ENCODE data around the gene HCRTR1. TPM values are rescaled to one million over a fixed set of nuclear protein-coding genes. Genes with fewer than 3 reads are reported as not detected.

Gene HCRTR1
- total RNA-seq, 1 experiment from 2014 or later = not detected

DNA sequence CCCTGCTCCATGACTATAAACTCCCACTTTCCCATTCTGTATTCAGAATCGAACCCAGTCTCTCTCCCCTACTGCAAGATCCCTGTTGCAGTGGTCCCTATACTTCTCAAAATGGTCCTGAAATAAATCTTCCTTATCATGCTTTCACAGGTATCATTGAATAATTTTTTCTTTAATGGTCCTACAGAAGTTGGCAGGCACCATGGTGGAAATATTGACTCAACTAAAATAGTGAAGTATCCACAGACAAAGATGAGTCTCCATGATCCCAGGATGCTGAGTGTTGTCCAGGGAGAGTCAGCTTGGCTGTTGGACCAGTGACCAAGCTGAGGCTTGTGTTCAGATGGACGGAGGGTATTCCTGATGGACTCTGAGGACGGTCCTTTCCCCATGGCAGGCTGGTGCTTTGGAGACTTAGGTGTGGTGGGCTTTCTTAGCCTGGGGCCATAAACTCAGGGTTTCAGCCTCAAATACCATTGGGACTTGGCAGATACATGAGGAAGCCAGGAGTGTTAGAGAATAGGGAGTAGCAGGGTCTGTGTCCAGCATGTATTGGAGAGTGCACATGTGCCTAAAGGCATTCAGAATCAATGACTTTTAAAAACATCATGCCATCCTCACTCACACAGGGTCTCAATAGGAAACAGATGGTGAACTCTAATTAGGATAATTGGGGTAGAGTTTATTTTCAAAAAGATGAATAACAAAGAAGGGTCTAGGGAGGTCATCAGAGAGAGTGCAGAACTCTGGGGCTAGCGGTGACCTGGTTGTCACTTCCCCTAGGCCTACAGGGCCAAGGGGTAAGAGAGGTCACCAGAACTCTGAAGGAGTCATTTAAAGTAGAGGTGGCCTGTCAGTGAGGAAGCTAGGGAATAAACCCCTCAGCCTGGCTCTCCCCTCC lies 21.4 kb upstream of the HCRTR1 start:
- no peak for DNase-seq (ENCODE audit: extremely low read depth, low read depth)

DNA sequence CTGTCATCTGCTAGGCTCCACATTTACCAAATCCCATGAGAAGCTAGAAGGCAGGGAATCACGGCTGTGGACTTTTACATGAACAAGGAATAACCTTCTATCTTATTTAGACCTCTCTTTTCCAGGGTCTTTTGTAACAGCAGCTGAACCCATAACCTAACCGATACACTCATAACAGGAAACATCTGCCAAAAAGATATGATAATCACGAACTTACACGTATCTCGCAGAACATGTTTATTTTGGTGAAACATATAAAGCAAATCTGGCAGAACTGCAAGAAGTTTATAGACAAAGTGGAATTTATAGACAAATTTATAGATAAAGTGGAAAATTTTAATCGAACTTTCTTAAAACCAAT lies 20.8 kb upstream of the HCRTR1 start:
- no peak for DNase-seq (ENCODE audit: extremely low read depth, low read depth)

DNA sequence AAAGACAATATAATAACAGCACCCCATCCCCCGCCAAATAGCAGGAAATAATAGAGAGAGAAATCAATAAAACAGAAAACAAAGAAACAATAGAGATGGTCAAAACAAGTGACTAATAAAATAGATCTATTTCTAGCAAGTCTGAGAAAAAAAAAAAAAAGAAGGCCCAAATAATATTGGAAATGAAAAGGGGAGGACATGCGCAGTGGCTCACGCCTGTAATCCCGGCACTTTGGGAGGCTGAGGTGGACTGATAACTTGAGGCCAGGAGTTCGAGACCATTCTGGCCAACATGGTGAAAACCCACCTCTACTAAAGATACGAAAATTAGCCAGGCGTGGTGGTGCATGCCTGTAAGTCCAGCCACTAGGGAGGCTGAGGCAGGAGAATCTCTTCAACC lies 18.5 kb upstream of the HCRTR1 start:
- no peak for DNase-seq (ENCODE audit: extremely low read depth, low read depth)

DNA sequence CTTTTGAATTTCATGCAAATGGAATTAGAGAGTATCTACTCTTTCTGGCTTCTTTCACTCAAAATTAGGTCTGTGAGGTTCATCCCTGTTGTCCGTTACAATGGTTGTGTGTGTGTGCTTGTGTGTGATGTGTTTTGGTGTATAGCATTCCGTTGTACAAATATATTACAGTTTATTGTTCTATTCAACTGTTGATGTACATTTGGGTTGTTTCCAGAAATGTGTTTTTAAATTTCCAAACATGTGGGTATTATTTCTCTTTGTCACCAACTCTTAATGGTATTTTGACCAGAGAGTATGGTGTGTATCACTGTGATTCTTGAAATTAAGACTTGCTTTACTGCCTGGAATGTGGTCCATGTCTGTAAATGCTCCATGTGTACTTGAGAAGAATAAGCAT lies 16.8 kb upstream of the HCRTR1 start:
- no peak for DNase-seq (ENCODE audit: extremely low read depth, low read depth)

DNA sequence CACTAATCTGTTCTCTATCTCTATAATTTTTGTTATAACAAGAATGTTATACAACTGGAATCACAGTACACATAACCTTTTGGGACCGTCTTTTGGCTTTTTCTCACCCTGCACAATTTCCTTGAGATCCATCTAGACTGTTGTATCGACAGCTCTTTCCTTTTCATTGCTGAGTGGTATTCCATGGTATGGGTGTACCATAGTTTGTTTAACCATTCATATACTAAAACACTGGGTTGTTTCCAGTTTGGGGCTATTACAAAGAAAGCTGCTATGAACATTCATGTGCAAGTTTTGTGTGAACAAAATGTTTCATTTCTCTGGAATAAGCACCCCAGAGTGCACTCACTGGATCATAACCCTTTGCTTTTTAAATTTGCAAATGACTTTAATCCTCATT lies 15.4 kb upstream of the HCRTR1 start:
- no peak for DNase-seq (ENCODE audit: extremely low read depth, low read depth)

DNA sequence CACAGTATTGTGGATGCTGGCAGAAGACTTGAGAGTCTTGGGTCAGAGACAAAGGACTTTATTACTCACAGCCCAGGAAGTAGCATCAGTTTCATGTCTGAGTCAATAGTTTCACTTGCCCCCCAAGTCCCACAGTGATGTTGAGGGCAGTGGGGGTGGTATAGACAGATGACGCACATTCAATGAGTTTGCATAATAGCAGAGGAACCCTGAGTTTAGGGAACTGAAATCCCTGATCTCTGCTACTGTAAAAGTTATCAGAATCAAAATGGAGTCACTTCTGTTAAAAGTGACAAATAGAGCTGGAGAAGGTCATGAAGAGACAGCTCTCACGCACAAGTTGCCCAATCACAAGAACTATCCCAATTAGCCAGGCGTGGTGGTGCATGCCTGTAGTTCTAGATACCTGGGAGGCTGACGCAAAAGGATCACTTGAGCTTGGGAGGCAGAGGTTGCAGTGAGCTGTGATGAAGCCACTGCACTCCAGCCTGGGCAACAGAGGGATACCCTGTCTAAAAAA lies 11.5 kb upstream of the HCRTR1 start:
- no peak for DNase-seq (ENCODE audit: extremely low read depth, low read depth)

DNA sequence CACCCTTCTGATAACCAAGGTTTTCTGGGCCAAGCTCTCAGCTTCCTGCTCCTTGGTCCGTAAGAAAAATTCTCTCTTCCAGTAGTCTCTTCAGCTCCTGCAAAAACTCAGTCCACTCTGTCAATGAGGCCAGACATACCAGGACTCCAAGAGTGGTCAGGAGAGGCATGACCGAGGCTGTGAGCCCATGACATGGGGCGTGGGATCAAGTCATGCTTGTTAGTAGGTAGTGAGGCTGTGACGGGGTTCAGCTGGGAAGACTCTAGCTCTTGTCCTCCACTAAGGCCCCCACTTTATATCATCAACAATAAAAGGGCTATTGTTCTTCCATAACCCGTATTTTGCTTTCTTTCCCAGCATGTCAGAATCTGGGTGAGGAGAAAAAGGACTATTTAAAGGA lies 10.1 kb upstream of the HCRTR1 start:
- DNase-seq (ENCODE audit: extremely low read depth, low read depth) = no peak

DNA sequence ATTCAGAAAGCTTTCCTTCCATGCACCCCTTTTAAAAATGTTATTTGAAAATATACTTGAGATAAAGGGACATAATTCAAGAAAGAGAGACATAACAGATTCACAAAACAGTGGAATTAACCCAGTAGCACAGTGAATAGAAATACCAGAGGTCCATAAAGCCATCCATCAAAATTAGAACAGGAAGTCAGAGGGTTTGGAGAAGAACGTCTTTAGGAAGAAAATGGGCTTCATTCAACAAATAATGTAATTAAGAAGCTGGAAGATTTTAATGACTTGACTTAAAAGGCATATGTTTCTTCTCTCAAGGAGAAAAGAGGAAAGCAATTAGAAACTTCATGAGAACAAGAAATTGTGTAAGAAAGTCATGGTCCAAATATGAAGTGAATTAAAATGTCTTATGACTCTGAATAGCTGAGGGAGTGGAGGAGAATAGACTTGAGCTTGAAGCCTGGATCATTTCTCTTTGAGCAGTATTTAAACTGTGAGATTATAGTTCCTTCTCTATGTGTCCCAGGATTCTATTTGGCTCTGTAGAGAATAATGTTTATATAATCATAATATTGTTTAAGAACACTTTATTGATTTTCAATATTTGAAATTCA lies 7.9 kb upstream of the HCRTR1 start:
- no peak for DNase-seq (ENCODE audit: extremely low read depth, low read depth)

DNA sequence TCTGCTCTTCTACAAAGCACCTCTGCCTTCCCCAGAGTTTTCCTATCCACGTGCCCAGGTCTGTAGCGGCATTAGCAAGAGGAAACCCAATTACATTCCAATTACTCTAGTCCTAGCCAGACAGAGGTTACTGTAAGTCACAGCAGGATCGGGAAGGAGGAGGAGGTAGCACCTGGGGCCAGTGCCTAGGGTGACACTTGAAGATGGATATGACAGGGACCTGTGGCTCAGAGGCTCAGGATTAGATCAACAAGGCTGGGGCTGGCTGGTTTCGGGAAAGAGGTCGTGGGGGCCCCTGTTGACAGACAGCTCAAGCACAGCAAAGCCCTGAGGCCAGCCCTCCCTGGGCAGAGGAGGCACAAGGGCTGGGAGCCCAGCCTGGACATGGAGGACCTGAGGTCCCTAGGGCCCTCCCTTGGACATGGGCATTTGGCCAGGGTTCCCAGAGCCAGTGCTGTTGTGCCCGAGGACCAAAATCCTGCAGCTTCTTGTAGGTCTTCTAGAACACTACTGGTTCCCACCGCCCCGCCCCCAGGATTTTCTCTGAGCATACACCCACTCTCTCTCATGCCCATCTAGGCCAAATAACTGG lies 3.0 kb upstream of the HCRTR1 start:
- DNase-seq (ENCODE audit: extremely low read depth, low read depth) = no peak

DNA sequence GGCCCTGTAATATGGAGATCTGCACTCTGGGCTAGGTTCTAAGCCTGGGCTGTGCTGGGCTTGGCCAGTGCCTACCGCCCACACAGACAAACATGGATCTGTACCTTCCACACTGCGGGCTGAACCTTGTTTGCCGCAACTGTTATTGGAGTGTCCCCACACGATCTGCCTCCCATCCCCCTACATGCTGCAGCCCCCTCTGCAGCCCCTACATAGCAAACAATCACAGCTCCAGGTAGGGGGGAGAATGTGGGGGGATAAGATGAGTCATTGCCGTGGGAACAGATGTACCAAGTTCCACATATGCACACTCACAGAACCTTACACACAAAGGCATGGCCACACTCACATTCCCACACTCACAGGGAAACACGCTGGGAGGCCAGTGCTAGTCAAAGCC lies 2.1 kb upstream of the HCRTR1 start:
- no peak for DNase-seq (ENCODE audit: extremely low read depth, low read depth)

DNA sequence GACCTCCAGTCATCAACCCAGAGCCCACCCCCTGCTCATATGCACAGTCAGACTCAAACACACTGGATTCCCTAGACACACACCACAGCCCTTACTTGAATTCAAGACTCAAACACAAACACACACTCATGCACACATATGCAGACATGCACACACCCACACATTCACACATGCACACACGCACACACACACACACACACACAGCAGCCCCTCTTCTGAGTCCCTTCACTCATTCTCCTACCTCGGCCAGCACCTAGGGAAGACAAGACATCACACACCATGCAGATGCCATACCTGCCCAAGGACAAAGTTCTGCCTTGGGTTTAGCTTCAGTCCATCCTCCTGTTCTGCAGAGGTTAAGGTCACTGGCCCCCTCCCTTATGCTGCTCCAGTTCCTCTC lies 1.6 kb upstream of the HCRTR1 start:
- no peak for DNase-seq (ENCODE audit: extremely low read depth, low read depth)

DNA sequence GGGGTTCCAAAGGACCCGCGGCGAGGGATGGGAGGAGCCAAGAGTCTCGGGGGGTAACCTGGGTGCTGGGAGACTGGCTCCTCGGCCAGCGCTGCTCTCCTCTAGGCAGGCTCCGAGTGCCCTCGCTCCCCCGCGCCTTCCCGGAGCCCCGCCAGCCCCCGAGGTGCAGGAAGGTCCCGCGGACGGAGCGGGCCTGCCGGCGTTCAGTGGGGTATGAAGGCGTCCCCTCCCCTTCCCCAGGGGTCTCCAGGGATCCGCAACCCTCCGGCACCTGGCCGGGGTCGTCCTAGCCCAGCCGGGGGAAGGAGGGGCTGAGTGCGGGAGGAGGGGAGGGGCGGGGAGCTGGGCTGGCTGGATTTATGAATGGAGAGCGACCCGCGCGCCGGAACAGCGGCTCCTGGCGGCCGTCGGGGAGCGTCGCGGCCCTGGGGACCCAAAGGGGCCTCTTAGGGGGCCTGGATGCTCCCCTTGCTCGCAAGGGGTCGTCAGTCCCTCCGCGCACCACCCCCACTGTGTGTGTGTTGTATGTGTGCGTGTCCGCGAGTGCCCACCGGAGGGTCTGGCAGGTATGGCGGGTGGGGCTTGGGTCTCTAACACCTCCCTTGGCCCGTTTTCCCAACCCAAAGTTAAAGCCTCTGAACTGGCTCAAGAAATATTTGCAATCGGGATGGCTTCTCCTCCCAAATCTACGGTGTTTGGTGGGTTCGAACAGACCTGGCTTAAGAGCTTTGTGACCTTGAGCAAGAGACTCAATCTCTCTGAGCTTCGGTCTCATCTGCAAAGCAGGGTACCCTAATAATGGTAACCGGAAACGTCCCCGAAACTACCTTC lies 642 bp downstream of the HCRTR1 start:
- DNase-seq (ENCODE audit: extremely low read depth, low read depth) = peak; percentile 7

DNA sequence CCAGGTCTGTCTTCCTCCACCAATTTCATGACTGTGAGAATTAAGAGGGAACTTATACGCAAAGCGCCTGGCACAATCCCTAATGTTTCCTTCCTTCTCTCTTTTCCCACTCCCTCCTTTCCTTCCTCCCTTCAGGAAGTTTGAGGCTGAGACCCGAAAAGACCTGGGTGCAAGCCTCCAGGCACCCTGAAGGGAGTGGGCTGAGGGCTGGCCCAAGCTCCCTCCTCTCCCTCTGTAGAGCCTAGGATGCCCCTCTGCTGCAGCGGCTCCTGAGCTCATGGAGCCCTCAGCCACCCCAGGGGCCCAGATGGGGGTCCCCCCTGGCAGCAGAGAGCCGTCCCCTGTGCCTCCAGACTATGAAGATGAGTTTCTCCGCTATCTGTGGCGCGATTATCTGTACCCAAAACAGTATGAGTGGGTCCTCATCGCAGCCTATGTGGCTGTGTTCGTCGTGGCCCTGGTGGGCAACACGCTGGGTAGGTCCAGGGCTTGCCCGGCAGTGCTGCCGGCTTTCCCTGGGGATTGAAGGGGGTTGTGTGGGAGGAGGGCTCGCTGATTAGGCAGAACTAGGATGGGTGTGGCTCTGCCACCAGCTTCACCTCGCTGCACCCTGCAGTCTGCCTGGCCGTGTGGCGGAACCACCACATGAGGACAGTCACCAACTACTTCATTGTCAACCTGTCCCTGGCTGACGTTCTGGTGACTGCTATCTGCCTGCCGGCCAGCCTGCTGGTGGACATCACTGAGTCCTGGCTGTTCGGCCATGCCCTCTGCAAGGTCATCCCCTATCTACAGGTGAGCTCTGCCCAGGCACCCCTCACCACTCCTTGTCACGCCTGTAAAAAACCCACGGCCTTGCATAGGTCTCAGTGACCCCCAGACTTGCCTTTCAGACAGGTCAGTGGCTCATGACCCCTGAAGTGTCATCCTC lies 1.7 kb downstream of the HCRTR1 start:
- DNase-seq (ENCODE audit: extremely low read depth, low read depth) = no peak

DNA sequence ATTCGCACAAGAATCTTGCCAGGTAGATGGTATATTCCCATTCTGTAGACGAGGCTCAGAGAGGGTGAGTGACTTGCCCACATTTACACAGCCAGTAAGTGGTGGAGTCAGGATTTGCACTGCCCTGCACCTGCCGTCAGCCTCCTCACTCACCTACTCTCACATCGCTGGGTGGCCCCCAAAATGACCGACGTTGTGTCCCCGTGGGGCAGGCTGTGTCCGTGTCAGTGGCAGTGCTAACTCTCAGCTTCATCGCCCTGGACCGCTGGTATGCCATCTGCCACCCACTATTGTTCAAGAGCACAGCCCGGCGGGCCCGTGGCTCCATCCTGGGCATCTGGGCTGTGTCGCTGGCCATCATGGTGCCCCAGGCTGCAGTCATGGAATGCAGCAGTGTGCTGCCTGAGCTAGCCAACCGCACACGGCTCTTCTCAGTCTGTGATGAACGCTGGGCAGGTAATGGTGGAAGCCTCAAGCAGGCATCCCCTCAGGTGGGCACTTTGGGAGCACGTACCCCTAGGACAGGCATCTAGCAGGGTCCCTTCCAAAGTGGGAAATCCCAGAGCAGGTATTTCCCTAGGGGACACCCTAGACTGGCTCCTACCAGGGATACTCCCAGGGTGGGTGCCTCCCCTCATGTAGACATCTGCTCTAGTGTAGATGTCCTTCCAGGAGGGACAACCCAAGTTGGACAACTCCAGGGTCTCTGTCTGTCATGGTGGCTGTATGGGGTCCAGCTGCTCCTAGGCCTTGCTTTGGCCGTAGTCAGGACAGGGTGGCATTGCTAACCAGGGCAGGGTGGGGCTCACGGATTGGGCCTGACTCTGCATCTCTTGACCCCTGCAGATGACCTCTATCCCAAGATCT lies 3.4 kb downstream of the HCRTR1 start:
- DNase-seq (ENCODE audit: extremely low read depth, low read depth) = no peak

DNA sequence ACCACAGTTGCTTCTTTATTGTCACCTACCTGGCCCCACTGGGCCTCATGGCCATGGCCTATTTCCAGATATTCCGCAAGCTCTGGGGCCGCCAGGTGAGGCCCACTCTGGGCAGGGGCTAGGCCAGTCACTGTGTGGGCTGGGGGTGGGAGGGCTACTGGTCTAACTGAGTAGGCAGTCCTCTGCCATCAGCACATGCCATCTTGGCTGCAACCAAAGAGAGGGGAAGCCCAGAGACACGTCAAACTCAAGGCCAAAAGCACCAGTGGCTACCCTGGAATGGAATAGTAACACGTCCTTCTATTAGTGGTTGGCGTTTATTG lies 4.0 kb downstream of the HCRTR1 start:
- DNase-seq (ENCODE audit: extremely low read depth, low read depth) = no peak

DNA sequence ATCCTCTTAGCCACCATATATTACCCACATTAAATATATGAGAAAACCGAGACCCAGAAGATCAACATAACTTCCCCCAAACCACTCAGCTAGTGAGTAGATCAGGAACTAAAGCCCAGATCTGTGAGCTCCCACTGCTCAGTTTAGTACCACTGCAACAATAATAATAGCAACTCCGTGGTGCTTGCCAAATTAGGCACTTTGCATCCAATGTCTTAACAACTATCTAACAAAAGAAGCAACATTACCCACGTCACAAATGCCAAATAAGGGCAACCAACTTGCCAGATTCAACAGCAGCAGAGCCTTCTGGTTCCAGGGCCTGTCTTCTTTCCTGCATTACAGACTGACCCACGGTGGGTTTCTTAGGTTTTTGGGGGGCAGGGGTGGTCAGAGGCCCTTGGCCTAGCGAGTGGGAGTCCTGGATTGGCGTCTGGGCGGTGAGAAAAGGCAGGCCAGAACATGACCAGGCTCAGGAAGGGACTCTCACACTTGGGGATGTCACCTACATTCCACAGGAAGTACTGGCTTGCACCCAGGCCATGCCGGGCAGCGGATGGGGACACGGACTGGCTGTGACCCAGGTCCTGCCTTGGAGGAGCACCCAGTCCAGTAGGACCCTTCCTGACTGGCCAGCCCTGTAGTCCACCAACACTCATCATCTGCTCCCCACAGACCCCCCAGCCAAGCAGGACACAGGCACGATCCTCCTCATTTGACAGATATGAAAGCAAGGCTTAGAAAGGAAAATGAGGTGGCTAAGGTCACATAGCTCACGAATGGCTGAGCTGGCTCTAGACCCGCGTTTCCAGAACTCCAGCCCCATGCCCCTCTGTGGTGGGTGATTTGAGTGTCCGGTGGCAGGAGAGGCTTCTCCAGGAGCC lies 4.6 kb downstream of the HCRTR1 start:
- DNase-seq (ENCODE audit: extremely low read depth, low read depth) = no peak

DNA sequence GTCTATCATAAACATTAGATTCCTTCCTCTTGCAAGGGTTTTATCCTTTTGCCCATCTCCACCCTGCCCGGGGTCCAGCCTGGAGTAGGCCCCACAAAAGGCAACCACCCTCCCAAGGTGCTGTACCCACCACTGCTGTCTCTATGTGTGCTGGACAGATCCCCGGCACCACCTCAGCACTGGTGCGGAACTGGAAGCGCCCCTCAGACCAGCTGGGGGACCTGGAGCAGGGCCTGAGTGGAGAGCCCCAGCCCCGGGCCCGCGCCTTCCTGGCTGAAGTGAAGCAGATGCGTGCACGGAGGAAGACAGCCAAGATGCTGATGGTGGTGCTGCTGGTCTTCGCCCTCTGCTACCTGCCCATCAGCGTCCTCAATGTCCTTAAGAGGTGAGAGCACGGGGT lies 5.9 kb downstream of the HCRTR1 start:
- DNase-seq (ENCODE audit: extremely low read depth, low read depth) = no peak

DNA sequence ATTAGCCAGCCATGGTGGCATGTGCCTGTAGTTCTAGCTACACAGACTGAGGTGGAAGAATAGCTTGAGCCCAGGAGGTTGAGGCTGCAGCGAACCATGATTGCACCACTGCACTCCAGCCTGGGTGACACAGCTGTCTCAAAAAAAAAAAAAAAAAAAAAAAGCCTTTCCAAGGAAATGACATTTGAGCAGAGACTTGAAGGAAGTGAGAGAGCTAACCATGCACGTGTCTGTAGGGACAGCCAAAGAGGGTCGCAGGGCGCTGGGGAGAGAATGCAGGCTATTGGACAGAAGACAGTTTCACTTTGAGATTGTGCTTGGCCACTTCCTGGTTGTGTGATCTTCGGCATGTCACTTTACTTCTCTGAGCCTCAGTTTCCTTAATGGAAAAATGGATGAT lies 6.8 kb downstream of the HCRTR1 start:
- no peak for DNase-seq (ENCODE audit: extremely low read depth, low read depth)
